HG03354 (cell line): ENCODE results near the gene SLC39A3.

ENCODE experiments used
- ATAC-seq: cut with Tn5 transposase; IDR thresholded peaks from one replicate; pipeline ENCODE4 v1.9.1; 2021; ENCODE audit warnings: mild to moderate bottlenecking; ENCODE audit not compliant: unreplicated experiment, poor library complexity, severe bottlenecking

The SLC39A3 gene

GRCh38 chr19:2754659-2755447, 15.0 kb upstream of the SLC39A3 start:
- ATAC-seq: no peak

DNA sequence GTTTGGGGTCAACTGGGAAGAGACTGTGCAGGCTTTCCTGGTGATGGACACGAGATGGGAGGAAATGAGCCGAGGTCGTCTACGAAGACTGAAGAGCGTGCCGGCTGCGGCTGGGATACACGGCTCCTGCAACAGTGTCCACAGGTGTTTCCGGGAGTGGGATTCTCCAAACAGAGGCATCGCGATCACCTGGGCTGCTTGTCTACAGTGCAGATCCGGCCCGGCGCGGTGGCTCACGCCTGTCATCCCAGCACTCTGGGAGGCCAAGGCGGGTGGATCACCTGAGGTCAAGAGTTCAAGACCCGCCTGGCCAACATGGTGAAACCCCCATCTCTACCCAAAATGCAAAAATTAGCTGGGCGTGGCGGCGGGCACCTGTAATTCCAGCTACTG, 11.6 kb upstream of the SLC39A3 start:
- ATAC-seq: no peak

GRCh38 chr19:2750808-2751437, 11.1 kb upstream of the SLC39A3 start:
- no peak for ATAC-seq

- ATAC-seq: no peak
Observed at GRCh38 chr19:2747349-2747748, 7.5 kb upstream of the SLC39A3 start.

GRCh38 chr19:2744113-2744512, 4.3 kb upstream of the SLC39A3 start:
- ATAC-seq: no peak

DNA sequence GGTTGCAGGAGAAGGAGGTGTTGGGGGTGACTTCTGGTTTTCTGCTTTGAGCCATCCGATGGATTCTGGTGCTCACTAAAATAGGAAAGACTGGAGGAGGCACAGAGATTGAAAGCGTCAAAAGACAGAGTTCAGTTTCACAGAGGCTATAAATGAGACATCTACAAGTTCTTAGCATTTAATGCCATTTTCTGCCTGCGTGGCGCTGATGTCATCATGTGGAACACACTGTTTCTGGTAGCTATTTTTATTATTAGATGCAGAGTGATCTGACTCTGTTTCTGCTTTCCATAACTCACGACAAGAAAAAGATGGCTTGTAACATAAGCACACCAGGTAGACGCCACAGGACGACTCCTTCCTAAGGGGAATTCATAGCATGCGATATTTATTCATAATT, 3.3 kb upstream of the SLC39A3 start:
- ATAC-seq: no peak

- ATAC-seq: no peak
Observed at GRCh38 chr19:2740314-2740656, 468 bp upstream of the SLC39A3 start.

DNA sequence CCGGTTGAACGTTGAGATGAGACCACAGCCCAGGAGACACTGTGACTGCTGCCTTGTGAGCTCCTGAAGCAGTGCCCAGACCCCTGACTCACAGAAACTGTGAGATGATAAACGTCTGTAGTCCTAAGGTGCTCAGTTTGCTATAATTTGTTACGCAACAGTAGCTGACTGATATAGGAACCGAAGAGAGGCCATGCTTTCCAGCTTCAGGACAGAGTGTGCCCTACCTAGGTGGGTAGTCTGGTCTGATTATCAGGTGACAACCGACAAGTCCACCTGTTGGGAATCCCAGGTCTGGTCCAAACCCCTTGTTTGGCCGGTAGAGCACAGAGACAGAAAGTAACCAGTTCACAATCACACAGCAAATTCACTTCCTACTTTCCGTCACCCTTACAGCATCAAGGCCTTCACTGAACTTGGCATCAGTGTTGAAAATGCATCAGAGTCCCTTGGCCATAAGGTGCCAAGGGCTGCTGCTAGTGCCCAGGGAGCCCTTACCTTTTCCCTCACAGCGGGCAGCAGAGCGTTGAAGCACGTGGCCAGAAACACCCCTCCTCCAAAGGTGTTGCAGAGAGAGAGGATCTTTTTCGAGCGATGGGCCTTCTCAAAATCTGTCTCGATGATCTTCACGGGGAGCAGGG, 3.1 kb downstream of the SLC39A3 start:
- no peak for ATAC-seq

DNA sequence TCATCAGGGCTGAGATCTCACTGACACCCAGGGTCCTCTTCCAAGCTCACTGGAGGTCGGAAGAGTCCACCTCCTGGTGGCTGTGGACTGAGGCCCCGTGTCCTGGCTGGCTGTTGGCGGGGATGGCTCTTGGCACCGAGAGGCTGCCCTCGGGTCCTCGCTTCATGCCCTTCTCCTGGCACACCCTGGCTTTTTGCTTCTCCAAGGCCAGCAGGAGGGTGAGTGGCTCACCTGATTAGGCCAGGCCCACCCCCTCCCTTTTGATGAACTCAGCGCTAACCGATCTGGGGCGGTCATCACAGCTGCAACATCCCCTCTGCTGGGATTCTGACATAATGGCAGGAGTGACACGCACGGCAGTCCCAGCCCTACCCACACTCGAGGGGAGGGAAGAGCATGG, 4.4 kb downstream of the SLC39A3 start:
- no peak for ATAC-seq

GRCh38 chr19:2734589-2735288, 5.1 kb downstream of the SLC39A3 start:
- ATAC-seq: no peak

DNA sequence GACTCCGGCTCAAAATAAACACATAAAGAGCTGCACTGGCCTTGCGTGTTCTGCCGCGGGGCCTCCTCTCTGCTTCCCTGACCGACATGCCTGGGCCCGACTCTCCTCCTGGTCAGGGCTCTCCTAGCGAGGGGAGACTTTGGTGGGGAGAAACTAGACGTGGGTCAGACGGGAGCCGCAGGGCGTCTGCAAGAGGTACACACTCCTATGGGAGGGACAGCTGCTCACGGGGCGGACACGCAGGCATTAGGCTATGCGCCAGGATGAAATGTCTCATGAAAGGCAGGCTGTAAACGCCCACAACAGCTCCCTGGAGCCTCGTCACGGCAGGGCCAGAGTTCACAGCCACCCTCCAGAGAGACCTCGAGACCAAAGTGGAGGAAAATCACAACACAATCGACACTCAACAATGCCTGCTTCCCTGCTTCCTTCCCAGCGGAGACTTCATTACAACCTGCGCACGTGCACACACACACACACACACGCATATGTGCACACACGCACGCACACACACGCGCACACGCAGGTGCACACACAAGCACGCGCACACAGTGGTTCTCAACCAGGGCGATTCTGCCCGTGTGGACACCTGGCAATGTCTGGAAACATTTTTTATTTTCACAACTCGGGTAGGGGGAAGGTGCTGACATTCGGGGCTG, 5.8 kb downstream of the SLC39A3 start:
- ATAC-seq: no peak

GRCh38 chr19:2732883-2733282, 6.9 kb downstream of the SLC39A3 start:
- ATAC-seq: no peak

DNA sequence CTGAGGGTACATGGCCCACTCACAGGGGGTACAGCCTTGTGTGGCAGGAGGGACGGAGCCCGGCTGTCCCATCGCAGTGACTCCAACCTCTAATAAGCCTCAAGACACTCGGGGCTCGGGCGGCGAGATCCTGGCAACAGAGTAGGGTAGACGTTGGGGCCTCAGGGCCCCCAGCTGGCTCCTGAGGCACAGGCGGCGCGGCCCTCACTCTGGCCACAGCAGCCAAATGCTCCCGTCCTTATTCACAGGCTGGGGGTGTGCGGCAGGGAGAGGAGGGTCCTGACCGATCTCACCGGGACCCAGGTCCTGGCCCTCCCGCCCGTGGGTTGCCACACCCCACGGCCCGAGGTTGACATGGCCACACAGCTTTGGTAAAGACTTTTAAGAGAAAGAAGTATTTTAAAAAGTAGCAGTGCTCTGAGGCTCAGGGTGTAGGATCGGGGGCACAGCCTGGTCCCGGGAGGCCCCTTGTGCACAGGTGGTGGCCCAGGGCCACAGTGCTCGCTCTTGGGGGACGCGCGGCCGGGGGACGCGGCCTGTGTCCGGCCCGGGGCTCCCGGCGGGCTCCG, 7.6 kb downstream of the SLC39A3 start:
- ATAC-seq: no peak

GRCh38 chr19:2731181-2731995, 8.4 kb downstream of the SLC39A3 start:
- ATAC-seq: no peak

GRCh38 chr19:2729943-2730818, 9.6 kb downstream of the SLC39A3 start:
- no peak for ATAC-seq

DNA sequence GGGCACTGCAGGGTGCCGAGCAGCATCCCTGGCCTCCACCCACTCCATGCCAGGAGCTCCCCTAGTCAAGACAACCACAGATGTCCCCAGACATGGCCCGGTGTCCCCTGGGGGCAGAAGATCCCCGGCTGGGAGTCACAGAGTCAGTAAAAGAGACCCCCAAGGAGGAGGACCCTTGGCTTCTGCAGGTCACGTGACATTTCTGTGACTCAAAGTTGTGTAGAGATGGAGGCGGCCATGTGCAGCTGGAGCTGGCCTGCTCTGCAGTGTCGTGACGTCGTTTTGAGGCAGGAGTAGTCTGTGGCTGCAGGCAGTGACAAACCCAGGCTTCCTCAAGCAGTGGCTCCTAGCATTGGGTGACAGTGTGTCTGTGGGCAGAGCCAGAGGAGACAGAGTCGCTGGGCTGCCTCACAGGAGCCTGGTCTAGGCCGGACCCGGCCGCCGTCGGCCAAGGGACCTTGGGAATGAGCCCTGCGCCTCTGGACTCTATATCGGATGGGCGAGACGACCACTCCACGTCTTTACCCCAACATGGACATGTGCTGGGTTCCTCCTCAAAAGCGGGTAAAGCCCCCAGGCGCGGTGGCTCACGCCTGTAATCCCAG, 10.9 kb downstream of the SLC39A3 start:
- ATAC-seq: no peak

DNA sequence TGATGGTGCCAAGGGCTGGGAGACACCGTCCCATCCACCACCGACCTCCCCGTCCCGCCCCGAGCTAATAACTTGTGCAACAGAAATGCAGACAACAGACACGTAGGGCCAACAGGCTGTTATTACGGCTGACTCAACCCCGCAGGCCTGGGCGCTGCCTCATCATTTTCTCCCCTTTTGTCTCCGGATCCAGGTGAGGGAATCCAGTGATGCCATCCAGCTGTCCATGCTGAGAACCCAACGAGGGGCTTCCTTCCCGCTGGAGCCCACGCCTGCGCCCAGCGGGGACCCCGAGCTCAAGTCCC, 12.2 kb downstream of the SLC39A3 start:
- no peak for ATAC-seq
